HL-60 (cell line): ENCODE results near the gene OR1K1.

Experiments used
- POLR2AphosphoS5 ChIP-seq: IDR thresholded peaks from 2 replicates; pipeline ENCODE4 v1.6.1; 2012; ENCODE audit warnings: low read depth
- TF ChIP-seq, protein P1 (sequence below): IDR thresholded peaks from one replicate; pipeline ENCODE4 v1.5.1; 2011; ENCODE audit warnings: low read length, control low read depth, inconsistent platforms; ENCODE audit not compliant: insufficient read depth

DNA sequence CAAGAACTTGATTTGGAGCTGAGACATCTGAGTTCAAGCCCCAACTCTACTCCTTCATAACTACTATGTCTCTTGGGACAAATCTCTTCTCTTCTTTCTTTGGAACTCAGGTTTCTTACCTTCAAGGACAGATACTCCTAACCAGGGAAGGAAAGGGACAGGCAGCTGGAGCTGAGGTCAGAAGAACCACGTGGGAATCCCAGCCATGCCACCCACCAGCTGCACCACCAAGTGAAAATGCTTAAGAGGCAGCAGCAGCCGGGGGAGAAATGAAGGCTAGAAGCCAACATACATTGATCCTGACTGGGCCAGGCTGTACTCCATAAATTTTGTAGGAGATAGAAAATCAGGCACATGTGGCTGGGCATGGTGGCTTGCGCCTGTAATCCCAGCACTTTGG is 20.7 kb upstream of the OR1K1 start:
- TF ChIP-seq, protein P1, sequence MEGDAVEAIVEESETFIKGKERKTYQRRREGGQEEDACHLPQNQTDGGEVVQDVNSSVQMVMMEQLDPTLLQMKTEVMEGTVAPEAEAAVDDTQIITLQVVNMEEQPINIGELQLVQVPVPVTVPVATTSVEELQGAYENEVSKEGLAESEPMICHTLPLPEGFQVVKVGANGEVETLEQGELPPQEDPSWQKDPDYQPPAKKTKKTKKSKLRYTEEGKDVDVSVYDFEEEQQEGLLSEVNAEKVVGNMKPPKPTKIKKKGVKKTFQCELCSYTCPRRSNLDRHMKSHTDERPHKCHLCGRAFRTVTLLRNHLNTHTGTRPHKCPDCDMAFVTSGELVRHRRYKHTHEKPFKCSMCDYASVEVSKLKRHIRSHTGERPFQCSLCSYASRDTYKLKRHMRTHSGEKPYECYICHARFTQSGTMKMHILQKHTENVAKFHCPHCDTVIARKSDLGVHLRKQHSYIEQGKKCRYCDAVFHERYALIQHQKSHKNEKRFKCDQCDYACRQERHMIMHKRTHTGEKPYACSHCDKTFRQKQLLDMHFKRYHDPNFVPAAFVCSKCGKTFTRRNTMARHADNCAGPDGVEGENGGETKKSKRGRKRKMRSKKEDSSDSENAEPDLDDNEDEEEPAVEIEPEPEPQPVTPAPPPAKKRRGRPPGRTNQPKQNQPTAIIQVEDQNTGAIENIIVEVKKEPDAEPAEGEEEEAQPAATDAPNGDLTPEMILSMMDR: no peak
- TF ChIP-seq POLR2AphosphoS5: no peak
